ENCODE data around the gene APMAP. TPM values are rescaled to one million over a fixed set of nuclear protein-coding genes. Genes with fewer than 3 reads are reported as not detected.

Gene APMAP
- total and polyA plus RNA-seq, 5 experiments from 2014 or later, result 46.0 to 234 (median 74.5) TPM

Other genes with a start within 250 kb of the APMAP start
- gene CST7, start 43.5 kb downstream of the APMAP start, total RNA-seq, result 1 to 10 TPM; 5.5 to 6.6 TPM
- gene CST7, start 43.5 kb downstream of the APMAP start, polyA plus RNA-seq, result 100 to 1,000 TPM in 1 of 3 donors, 10 to 100 TPM in 2; 13.3 to 581 (median 21.3) TPM
- gene ACSS1, start 65.4 kb upstream of the APMAP start, total RNA-seq, result 10 to 100 TPM; 56.7 to 57.8 TPM
- 10 to 100 TPM; 45.2 to 48.2 (median 46.7) TPM for gene ACSS1, start 65.4 kb upstream of the APMAP start, polyA plus RNA-seq
- gene VSX1, start 89.4 kb upstream of the APMAP start, total RNA-seq, result not detected
- not detected for gene VSX1, start 89.4 kb upstream of the APMAP start, polyA plus RNA-seq
- gene ENTPD6, start 203.0 kb upstream of the APMAP start, total RNA-seq, result 100 to 1,000 TPM; 109 to 110 TPM
- 10 to 100 TPM; 39.9 to 50.5 (median 44.7) TPM for gene ENTPD6, start 203.0 kb upstream of the APMAP start, polyA plus RNA-seq